ENCODE measurements around the gene KLRG1. TPM values are rescaled to one million over a fixed set of nuclear protein-coding genes. Genes with fewer than 3 reads are reported as not detected.

KLRG1 gene
- total and polyA plus RNA-seq, 2 of the 4 experiments (the other 2 are of a cell fraction) = 0.36 to 0.54 TPM

DNA sequence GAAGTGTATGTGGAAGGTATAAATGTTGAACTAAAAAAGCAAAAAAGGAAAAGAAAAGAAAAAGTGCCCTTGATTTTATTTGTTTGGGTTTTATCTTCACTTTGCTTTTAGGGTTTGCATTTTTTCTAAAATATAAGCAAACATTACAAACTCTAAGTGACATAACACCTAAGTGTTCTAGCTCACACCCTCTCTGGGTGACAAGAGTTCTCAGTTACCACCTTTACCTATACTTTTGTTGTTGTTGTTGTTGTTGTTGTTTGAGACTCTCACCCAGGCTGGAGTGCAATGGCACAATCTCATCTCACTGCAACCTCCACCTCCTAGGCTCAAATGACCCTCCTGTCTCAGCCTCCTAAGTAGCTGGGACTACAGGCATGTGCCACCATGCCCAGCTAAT, 13.0 kb downstream of the KLRG1 start:
- H3K36me3 ChIP-seq (ENCODE audit: control insufficient read depth, insufficient read depth, low read length) = no peaks in the 10 kb centered on the region
- POLR2A ChIA-PET (ENCODE audit: unreplicated experiment) = no interaction called here
- no peak overlapping the region for H4K8ac ChIP-seq (ENCODE audit: low read depth in 2 of 2, low read length in 2 of 2)
- H3K4me1 ChIP-seq (ENCODE audit: control insufficient read depth, insufficient read depth, low read length) = no peaks in the 10 kb centered on the region
- dilution Hi-C loops (cut with HindIII; ENCODE audit: low sequenced_read_pairs, unreplicated experiment) = no loop called here
- no TSS peak for BruUV-seq (replicated peaks)
- H2BK15ac ChIP-seq (ENCODE audit: low read depth, low read length) = no peak overlapping the region
- H2BK5ac ChIP-seq (ENCODE audit: low read depth, low read length, poor library complexity, severe bottlenecking) = no peak overlapping the region
- H2BK20ac ChIP-seq (ENCODE audit: low read depth, low read length) = no peak overlapping the region
- no peak overlapping the region for H3K18ac ChIP-seq (ENCODE audit: low read depth, low read length)
- CTCF ChIA-PET = no interaction called here
- H3K79me1 ChIP-seq (ENCODE audit: low read depth in 1 of 2, low read length in 2 of 2) = no peaks in the 10 kb centered on the region
- H3K27me3 ChIP-seq (ENCODE audit: control insufficient read depth, insufficient read depth, low read length) = no peaks in the 10 kb centered on the region; the same call in 1 of the 2 replicates
- H3K4ac ChIP-seq (ENCODE audit: low read depth, low read length) = no peak overlapping the region
- no peak overlapping the region for H3K56ac ChIP-seq (ENCODE audit: extremely low read depth, insufficient read depth, low read length)
- no peak overlapping the region for H2AK5ac ChIP-seq (ENCODE audit: low read depth, low read length)
- no peak overlapping the region for H3K23ac ChIP-seq (ENCODE audit: low read depth, low read length)
- H3K4me2 ChIP-seq (ENCODE audit: low read depth, low read length) = no peak overlapping the region
- no peaks in the 10 kb centered on the region for H4K20me1 ChIP-seq (ENCODE audit: insufficient read depth, low read length)
- no peak overlapping the region for H3K4me3 ChIP-seq (ENCODE audit: insufficient read depth, low read depth, low read length)
- no peak overlapping the region for H3K9ac ChIP-seq (ENCODE audit: low read depth, low read length)
- H2AK9ac ChIP-seq (replicated peaks; ENCODE audit: low read depth, low read length, poor library complexity) = no peak overlapping the region
- DNase-seq (no peak), ATAC-seq (ENCODE audit: low read depth) (no peak)
- no peaks in the 10 kb centered on the region for H3K9me1 ChIP-seq (ENCODE audit: insufficient read depth, low read length)
- H4K5ac ChIP-seq (ENCODE audit: low read depth, low read length) = no peak overlapping the region
- no peak overlapping the region for H2BK120ac ChIP-seq (ENCODE audit: low read depth, low read length)
- no peak for TF ChIP-seq BHLHE40 (IDR thresholded peaks at IDR 0.05; ENCODE audit: low read depth, low read length)
- TF ChIP-seq SMC3 (IDR thresholded peaks at IDR 0.05; ENCODE audit: low read depth, low read length) = no peak
- no peak for TF ChIP-seq RFX5 (IDR thresholded peaks at IDR 0.05; ENCODE audit: low read depth, low read length)
- no peak for TF ChIP-seq MAFK (IDR thresholded peaks at IDR 0.05; ENCODE audit: low read depth, low read length)
- TF ChIP-seq, protein P1, sequence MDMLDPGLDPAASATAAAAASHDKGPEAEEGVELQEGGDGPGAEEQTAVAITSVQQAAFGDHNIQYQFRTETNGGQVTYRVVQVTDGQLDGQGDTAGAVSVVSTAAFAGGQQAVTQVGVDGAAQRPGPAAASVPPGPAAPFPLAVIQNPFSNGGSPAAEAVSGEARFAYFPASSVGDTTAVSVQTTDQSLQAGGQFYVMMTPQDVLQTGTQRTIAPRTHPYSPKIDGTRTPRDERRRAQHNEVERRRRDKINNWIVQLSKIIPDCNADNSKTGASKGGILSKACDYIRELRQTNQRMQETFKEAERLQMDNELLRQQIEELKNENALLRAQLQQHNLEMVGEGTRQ (IDR thresholded peaks at IDR 0.05; ENCODE audit: low read depth, low read length) = no peak
- TF ChIP-seq MAZ (IDR thresholded peaks at IDR 0.05; ENCODE audit: borderline replicate concordance, low read depth, low read length) = no peak
- TF ChIP-seq CHD1 (IDR thresholded peaks at IDR 0.05; ENCODE audit: low read depth, low read length) = no peak
- TF ChIP-seq CEBPB (IDR thresholded peaks at IDR 0.05; ENCODE audit: low read depth, low read length) = no peak
- TF ChIP-seq, protein P2, sequence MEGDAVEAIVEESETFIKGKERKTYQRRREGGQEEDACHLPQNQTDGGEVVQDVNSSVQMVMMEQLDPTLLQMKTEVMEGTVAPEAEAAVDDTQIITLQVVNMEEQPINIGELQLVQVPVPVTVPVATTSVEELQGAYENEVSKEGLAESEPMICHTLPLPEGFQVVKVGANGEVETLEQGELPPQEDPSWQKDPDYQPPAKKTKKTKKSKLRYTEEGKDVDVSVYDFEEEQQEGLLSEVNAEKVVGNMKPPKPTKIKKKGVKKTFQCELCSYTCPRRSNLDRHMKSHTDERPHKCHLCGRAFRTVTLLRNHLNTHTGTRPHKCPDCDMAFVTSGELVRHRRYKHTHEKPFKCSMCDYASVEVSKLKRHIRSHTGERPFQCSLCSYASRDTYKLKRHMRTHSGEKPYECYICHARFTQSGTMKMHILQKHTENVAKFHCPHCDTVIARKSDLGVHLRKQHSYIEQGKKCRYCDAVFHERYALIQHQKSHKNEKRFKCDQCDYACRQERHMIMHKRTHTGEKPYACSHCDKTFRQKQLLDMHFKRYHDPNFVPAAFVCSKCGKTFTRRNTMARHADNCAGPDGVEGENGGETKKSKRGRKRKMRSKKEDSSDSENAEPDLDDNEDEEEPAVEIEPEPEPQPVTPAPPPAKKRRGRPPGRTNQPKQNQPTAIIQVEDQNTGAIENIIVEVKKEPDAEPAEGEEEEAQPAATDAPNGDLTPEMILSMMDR (conservative IDR thresholded peaks at IDR 0.05; ENCODE audit: low read depth, low read length) = no peak
- TF ChIP-seq RAD21 (IDR thresholded peaks at IDR 0.05; ENCODE audit: low read length) = no peak
- no peak for TF ChIP-seq FOS (IDR thresholded peaks at IDR 0.05; ENCODE audit: low read depth, low read length)
- no peak overlapping the region for H3K14ac ChIP-seq (replicated peaks; ENCODE audit: low read depth, low read length)
- in situ Hi-C loops (cut with MboI; ENCODE audit: low sequenced_read_pairs) = no loop called here
- H3K27ac ChIP-seq (ENCODE audit: insufficient read depth, low read length) = no peak overlapping the region
- intact Hi-C loops (cut with micrococcal nuclease) = no loop called here
- no peaks in the 10 kb centered on the region for H3K9me3 ChIP-seq (ENCODE audit: control insufficient read depth, insufficient read depth, low read length)
- H2AFZ ChIP-seq (replicated peaks; ENCODE audit: low read length, poor library complexity) = no peak overlapping the region
- no peak overlapping the region for H4K91ac ChIP-seq (ENCODE audit: insufficient read depth, low read depth, low read length)

Data from IMR-90 (cell line).